NCI-H146 treated with DMSO at 0.1 percent for 48 hours (cell line): Measurements from ENCODE around the gene SLC4A11.

Source experiments
- DNase-seq: peaks from one replicate; lab custom pipeline; 2025; ENCODE audit not compliant: unreplicated experiment; lab: John Stamatoyannopoulos, UW

The SLC4A11 gene

GRCh38 chr20:3247638-3248037 is 8.6 kb upstream of the SLC4A11 start:
- DNase-seq: no peak

- no peak for DNase-seq
These were observed 7.7 kb upstream of the SLC4A11 start for GRCh38 chr20:3246682-3247081.

- no peak for DNase-seq
These were observed 6.7 kb upstream of the SLC4A11 start for GRCh38 chr20:3245711-3246110.

GRCh38 chr20:3245156-3245555 is 6.2 kb upstream of the SLC4A11 start:
- no peak for DNase-seq

DNA sequence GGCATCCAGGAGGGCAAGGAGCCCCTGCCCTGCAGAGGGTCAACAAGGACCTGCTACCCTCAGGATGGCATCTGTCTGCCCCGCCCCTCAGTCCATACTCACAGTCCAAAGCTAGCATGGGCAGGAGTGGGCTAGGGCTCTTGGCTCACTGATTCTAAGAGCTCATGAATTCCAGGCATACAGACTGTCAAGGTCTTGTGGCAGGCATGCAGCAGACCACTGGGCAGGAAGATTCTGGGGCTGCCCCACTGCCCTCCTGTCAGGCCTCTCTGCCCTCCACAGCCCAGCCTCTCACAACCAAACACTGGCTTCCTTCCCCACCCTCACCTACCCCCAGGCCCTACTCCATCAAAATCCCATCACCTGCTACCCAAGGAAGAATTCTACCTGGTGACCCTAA is 5.6 kb upstream of the SLC4A11 start:
- DNase-seq: no peak

GRCh38 chr20:3243718-3244358 is 4.8 kb upstream of the SLC4A11 start:
- no peak for DNase-seq

DNA sequence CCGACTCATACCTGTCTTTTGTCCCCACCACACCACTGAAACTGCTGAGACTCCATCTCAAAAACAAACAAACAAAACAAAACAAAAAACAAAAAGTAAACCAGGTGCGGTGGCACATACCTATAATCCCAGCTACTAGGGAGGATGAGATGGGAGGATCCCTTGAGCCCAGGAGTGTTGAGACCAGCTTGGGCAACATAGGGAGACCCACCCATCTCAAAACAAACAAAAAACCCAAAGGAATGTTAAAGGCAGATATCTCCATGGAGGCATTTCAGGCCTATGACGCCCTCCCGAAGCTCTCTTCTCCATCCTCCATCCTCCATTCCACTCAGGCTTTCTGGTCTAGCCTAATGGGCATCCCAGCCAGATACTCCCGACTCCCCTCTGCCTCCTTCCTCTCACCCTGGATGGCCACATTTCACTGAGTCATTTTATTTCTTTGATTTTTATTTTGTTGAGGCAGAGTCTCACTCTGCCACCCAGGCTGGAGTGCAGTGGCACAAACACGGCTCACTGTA is 3.2 kb upstream of the SLC4A11 start:
- no peak for DNase-seq

DNA sequence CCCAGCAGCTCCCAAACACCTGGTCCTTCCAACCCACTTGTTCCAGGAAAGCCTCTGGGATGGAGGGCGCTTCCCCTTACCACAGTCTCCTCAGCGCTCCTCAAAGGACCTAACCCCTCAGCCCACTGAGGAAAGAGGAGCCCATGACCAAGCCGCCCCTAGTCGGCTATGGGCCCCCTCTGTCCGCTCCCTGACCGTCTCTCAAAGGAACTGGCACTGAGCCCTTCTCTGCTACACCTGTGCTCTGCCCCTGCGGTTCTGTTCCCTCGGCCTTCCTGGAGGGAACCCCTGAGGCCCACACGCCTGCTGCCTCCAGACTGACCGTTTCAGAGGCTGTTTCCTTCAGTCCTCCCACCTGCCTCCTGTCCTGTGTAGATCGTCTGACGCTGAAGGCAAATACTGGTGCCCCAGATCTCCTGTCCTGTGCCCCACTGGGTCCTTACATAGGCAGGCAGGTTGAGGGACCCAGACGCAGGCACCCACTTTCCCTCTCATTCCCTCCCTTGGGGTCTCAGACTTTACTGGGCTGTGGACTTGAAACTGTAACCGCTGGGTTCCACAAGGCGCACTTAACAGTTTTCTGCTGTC is 1.9 kb upstream of the SLC4A11 start:
- DNase-seq: no peak

- DNase-seq: no peak
These were observed 1.1 kb upstream of the SLC4A11 start for GRCh38 chr20:3239867-3240775.

DNA sequence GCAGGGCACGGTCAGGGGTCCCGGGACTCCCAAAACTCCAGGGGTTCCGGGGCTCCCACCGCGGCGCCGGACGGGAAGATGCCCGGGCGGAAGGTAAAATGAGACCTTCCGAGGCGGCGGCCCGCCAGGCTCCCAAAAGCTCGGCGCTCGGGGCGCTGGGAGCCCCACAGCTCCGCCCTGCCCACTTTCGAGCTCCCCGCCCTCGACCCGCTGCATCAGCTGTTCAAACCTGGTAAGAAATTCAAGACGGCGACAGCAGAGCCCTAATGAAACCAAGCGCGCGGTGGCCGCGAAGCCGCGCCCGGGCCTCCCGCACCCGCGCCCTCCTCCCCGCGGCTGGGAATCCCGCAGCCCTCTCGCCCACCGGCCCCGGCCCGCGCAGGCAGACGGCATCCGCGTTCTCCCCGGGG is 369 bp downstream of the SLC4A11 start:
- DNase-seq: no peak

DNA sequence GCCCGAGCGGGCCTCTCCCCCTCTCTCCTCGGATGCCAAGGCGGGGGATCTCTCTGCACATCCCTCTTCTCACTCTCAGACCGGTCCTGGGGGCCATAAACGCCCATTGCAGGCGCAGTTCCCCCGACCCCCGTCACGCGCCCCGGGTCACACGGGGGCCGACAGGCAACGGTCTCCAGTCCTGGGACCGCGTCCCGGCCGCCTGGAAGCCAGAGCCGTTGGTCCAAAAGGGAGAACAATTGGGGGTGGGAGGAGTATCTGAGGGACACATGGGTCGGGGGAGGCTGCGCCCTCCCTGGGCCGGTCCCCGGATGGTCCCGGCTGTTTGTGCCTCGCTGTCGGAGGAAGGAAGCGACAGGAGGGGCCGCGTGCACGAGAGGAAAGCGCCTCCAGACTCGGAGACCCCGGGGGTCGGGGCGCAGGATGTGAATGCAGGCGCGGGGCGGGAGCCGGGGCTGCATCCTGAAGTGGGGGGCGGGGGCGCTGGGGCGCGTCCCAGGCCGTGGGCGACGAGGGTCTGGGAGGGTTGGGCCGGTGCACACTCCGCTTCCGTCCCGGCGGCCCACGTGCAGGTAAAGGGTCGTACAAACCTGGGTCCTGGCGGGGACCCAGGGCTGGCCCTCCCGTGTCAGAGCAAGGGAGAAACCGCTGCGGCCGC is 903 bp downstream of the SLC4A11 start:
- no peak for DNase-seq

- DNase-seq: no peak
These were observed 1.7 kb downstream of the SLC4A11 start for GRCh38 chr20:3237011-3237957.

DNA sequence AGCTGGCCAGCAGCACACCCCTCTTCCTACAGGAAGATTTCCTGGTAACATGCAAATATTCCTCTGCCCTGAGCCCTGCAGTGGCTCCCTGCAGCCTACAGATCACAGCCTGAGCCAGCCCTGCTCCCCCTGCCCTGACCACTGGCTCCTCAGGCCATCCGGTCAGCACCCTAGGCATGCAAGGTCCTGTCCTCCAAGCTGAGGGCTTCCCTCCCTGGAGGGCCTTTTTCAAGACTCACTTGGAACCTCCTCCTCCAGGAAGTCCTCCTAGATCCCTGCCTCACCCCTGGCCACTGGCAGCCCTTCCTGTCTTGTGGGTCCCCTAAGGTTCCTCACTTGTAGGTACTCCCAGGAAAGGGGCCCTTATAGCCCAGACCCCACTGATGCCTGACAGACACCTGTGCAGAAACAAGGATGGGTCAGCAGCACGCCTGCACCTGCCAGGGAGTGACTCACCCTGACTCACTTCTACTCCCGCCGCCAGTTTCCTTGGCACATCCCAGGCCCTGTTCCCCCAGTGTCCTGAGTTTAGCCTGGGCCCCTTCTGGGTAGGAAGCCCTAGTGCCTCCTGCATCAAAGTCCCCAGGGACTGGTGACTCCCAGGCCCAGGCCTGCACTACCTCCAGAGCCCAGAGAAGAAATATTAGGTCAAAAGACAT is 3.2 kb downstream of the SLC4A11 start:
- no peak for DNase-seq

DNA sequence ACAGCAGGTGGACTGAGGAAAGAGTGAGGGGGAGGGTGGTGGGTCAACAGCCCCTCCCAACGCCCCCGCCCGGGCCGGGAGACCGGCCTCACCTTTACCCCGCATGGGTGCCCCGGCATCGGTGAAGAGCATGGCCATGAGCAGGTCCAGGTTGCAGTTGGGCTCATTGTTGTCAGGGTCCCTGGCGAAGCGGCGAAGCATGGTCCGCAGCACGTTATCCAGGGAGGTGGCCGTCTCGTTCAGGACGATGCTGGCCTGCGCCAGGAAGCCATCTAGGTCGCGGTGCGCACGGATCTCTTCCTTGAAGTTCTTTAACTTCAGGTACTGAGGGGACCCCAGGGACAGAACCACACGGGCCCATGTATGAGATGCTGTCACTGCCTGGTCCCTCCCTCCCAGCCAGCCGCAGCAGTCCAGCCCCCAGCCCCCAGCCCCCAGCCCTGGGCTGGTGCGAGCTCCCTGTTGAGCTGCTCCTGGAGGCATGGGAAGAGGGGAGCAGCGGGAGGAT is 4.9 kb downstream of the SLC4A11 start:
- no peak for DNase-seq

DNA sequence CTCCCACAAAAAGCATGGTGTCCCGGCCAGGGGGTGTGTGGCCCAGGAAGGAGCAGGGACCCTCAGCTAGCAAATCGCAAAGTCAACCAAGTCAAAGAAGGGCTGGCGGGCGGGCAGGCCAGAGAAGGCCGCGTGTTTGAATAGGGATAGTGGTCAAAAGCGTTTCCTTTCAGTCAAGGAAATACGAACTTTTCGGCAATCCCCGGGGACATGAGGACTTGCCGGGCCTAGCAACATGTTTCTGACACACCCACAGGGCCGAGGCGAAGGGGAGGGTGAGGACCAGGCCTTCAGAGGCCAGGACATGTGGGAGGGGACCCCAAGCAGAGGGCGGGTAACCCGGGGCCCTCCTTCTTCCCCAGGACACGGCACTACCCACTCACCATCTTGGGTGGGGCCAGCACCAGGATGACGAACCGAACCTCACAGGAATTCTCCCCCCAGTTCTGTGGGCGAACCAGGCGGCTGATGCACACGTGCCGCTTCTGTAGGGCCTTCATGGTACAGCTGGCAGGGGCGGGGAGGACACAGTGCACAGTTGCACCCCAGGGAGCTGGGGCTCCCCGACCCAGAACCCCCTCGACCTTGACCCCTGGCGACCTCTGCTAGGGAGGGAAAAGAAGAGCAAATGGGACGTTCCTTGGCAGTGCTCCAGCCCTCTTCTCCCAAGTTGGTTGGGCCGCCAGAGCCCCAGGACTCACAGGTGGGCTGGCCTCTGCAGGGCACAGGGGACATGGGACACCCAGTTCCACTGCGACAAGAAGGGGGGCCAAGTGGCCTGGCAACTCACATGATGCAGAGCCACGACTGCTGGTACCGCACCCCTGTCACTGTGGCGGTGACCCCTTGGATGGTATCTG is 5.6 kb downstream of the SLC4A11 start:
- no peak for DNase-seq

- DNase-seq: no peak
These were observed 7.0 kb downstream of the SLC4A11 start for GRCh38 chr20:3231889-3232588.

DNA sequence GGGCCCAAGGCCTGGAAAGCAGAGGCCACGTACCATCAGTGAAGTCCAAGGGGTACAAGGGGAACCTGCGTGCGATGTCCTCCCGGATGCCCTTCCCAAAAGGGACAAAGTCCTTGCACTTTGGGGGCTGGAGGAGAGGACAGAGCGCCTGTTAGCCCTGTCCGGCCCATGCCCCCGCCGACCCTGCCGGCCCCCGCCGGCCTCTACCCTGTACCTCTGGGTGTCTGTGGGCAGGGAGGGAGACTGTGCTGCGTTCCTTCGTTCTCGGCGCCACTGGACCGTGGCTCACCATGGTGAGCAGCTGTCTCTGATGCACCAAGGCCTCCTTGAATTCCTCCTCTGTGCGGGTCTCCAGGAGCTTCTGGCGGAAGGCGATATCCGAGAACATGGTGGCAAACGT is 7.9 kb downstream of the SLC4A11 start:
- DNase-seq: no peak

- DNase-seq: no peak
These were observed 9.2 kb downstream of the SLC4A11 start for GRCh38 chr20:3229798-3230197.
